HepG2 (cell line): ENCODE results near the gene MGAT1. TPM values are rescaled to one million over a fixed set of nuclear protein-coding genes. Genes with fewer than 3 reads are reported as not detected.

ENCODE experiments used
- TEAD2 ChIP-seq: sonication (generic); formaldehyde crosslinking; IDR thresholded peaks from 2 replicates; pipeline ENCODE4 v1.9.0; 2021; ENCODE audit warnings: missing genetic modification reagents
- TIGD3 ChIP-seq: sonication (generic); formaldehyde crosslinking; IDR thresholded peaks from 2 replicates; pipeline ENCODE4 v1.5.1; 2020; ENCODE audit warnings: mild to moderate bottlenecking, missing genetic modification reagents, borderline replicate concordance
- USF2 ChIP-seq, 2 experiments: sonication (generic) in 1 of 2; formaldehyde crosslinking in 1 of 2; IDR thresholded peaks; 2 replicates each; pipeline versions ENCODE4 v1.5.1 to v1.6.1; 2011 to 2020; ENCODE audit warnings: borderline replicate concordance in 1 of 2, low read depth in 1 of 2, low read length in 1 of 2, mild to moderate bottlenecking in 1 of 2, missing genetic modification reagents in 1 of 2, moderate library complexity in 1 of 2
- ZNF431 ChIP-seq: sonication (generic); formaldehyde crosslinking; IDR thresholded peaks from 2 replicates; pipeline ENCODE4 v1.9.0; 2022; ENCODE audit warnings: missing genetic modification reagents, low read depth, mild to moderate bottlenecking, borderline replicate concordance
- ZNF790 ChIP-seq: sonication (generic); formaldehyde crosslinking; IDR thresholded peaks from 2 replicates; pipeline ENCODE4 v1.8.0; 2022; ENCODE audit warnings: missing genetic modification reagents, mild to moderate bottlenecking, borderline replicate concordance
- ZSCAN31 ChIP-seq: sonication (generic); formaldehyde crosslinking; IDR thresholded peaks from 2 replicates; pipeline ENCODE4 v1.5.0; 2020; ENCODE audit warnings: low read depth, mild to moderate bottlenecking, missing genetic modification reagents
- polyA plus RNA-seq, 8 experiments: library from polyadenylated mRNA; depleted of rRNA in 3 of 8; stranded (reverse) in 7 of 8; unstranded in 1 of 8; fragments of >200 nt; fragmentation: Illumina TruSeq in 4 of 8; extraction: Trizol in 4 of 8; gene quantifications; 2 replicates each; pipeline versions ENCODE4 v1.2.1 to v1.2.3, GENCODE V29; 2011 to 2016; ENCODE audit warnings: low read depth in 4 of 8, missing spikeins in 1 of 8, mixed read lengths in 1 of 8; ENCODE audit not compliant: insufficient read depth in 1 of 8
- total RNA-seq, 5 experiments: library from RNA; depleted of rRNA; stranded (reverse); fragments of >200 nt; fragmentation: Illumina TruSeq; extraction: Trizol; gene quantifications; 2 replicates each; pipeline ENCODE4 v1.2.3, GENCODE V29; 2016; ENCODE audit warnings: low read depth in 1 of 5
- TF ChIP-seq, protein P1 (sequence below): sonication (generic); formaldehyde crosslinking; IDR thresholded peaks from 2 replicates; pipeline ENCODE4 v1.4.0; 2020; ENCODE audit warnings: missing genetic modification reagents
- TF ChIP-seq, protein P2 (sequence below): sonication (generic); formaldehyde crosslinking; IDR thresholded peaks from 2 replicates; pipeline ENCODE4 v1.9.0; 2021; ENCODE audit warnings: mild to moderate bottlenecking, missing genetic modification reagents

The MGAT1 gene
- total and polyA plus RNA-seq, 2 of the 13 experiments (the other 11 are each of a cell fraction or from before 2014, with no cell fraction given) = 50.1 to 55.3 TPM

DNA sequence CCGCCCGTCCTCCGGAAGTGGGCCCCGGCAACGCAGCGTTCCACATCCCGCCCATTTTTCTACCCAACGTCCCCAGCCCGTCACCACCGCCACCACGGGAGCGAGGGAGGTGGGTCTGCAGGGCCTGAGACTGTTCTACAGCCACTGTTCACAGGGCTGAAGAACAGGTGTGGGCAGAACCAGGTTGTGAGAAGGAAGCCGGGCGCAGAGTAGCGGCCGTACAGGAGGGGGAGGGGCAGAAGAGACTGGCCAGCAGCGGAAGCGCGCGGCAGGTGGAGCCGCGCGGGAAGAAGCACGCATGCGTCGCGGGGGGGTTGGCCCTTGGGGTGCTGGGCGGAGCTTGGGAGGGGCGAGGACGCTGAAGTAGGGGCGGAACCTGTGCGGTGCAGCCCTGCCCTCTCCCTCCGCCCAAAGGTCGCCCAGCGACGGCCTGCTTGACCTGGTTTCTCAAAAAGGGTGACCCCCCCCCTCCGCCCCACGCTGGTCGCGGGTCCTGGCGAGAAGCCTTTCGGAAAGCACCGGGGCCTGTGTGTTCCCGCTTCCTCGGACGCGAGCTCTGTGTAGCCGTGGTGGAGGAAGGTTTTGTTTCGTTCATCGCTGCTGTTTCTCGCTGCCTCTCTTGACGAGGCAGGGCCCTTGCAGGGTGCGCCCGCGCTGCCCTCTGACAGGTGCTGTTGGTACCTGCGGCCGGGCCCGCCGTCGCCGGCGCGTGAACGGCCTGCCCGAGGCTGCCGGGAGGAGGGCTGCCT lies 7.8 kb upstream of the MGAT1 start (continued):
- TF ChIP-seq ZNF790 (CRISPR knock-in tag) = no peak; the same call in 1 of the 2 replicates
- no peak; the same call in 1 of the 2 replicates for TF ChIP-seq ZSCAN31 (CRISPR knock-in tag)
- TF ChIP-seq USF2 (IDR thresholded peaks at IDR 0.05; ENCODE audit: low read depth, low read length) = no peak
- no peak for TF ChIP-seq USF2 (CRISPR knock-in tag; IDR thresholded peaks at IDR 0.05; ENCODE audit: borderline replicate concordance)
- TF ChIP-seq TIGD3 (CRISPR knock-in tag) = no peak
- TF ChIP-seq, protein P1, sequence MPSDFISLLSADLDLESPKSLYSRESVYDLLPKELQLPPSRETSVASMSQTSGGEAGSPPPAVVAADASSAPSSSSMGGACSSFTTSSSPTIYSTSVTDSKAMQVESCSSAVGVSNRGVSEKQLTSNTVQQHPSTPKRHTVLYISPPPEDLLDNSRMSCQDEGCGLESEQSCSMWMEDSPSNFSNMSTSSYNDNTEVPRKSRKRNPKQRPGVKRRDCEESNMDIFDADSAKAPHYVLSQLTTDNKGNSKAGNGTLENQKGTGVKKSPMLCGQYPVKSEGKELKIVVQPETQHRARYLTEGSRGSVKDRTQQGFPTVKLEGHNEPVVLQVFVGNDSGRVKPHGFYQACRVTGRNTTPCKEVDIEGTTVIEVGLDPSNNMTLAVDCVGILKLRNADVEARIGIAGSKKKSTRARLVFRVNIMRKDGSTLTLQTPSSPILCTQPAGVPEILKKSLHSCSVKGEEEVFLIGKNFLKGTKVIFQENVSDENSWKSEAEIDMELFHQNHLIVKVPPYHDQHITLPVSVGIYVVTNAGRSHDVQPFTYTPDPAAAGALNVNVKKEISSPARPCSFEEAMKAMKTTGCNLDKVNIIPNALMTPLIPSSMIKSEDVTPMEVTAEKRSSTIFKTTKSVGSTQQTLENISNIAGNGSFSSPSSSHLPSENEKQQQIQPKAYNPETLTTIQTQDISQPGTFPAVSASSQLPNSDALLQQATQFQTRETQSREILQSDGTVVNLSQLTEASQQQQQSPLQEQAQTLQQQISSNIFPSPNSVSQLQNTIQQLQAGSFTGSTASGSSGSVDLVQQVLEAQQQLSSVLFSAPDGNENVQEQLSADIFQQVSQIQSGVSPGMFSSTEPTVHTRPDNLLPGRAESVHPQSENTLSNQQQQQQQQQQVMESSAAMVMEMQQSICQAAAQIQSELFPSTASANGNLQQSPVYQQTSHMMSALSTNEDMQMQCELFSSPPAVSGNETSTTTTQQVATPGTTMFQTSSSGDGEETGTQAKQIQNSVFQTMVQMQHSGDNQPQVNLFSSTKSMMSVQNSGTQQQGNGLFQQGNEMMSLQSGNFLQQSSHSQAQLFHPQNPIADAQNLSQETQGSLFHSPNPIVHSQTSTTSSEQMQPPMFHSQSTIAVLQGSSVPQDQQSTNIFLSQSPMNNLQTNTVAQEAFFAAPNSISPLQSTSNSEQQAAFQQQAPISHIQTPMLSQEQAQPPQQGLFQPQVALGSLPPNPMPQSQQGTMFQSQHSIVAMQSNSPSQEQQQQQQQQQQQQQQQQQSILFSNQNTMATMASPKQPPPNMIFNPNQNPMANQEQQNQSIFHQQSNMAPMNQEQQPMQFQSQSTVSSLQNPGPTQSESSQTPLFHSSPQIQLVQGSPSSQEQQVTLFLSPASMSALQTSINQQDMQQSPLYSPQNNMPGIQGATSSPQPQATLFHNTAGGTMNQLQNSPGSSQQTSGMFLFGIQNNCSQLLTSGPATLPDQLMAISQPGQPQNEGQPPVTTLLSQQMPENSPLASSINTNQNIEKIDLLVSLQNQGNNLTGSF (CRISPR knock-in tag) = 0 out of 2 replicates have a peak, but pooled peaks have one; percentile 51
- peak; percentile 73; the same call in 1 of the 2 replicates for TF ChIP-seq ZNF431 (CRISPR knock-in tag)
- no peak for TF ChIP-seq TEAD2 (CRISPR knock-in tag)
- TF ChIP-seq, protein P2, sequence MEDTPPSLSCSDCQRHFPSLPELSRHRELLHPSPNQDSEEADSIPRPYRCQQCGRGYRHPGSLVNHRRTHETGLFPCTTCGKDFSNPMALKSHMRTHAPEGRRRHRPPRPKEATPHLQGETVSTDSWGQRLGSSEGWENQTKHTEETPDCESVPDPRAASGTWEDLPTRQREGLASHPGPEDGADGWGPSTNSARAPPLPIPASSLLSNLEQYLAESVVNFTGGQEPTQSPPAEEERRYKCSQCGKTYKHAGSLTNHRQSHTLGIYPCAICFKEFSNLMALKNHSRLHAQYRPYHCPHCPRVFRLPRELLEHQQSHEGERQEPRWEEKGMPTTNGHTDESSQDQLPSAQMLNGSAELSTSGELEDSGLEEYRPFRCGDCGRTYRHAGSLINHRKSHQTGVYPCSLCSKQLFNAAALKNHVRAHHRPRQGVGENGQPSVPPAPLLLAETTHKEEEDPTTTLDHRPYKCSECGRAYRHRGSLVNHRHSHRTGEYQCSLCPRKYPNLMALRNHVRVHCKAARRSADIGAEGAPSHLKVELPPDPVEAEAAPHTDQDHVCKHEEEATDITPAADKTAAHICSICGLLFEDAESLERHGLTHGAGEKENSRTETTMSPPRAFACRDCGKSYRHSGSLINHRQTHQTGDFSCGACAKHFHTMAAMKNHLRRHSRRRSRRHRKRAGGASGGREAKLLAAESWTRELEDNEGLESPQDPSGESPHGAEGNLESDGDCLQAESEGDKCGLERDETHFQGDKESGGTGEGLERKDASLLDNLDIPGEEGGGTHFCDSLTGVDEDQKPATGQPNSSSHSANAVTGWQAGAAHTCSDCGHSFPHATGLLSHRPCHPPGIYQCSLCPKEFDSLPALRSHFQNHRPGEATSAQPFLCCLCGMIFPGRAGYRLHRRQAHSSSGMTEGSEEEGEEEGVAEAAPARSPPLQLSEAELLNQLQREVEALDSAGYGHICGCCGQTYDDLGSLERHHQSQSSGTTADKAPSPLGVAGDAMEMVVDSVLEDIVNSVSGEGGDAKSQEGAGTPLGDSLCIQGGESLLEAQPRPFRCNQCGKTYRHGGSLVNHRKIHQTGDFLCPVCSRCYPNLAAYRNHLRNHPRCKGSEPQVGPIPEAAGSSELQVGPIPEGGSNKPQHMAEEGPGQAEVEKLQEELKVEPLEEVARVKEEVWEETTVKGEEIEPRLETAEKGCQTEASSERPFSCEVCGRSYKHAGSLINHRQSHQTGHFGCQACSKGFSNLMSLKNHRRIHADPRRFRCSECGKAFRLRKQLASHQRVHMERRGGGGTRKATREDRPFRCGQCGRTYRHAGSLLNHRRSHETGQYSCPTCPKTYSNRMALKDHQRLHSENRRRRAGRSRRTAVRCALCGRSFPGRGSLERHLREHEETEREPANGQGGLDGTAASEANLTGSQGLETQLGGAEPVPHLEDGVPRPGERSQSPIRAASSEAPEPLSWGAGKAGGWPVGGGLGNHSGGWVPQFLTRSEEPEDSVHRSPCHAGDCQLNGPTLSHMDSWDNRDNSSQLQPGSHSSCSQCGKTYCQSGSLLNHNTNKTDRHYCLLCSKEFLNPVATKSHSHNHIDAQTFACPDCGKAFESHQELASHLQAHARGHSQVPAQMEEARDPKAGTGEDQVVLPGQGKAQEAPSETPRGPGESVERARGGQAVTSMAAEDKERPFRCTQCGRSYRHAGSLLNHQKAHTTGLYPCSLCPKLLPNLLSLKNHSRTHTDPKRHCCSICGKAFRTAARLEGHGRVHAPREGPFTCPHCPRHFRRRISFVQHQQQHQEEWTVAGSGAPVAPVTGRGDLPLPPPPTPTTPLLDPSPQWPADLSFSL = no peak
